HepG2 (cell line): ENCODE results near the gene SP140L. TPM values are rescaled to one million over a fixed set of nuclear protein-coding genes. Genes with fewer than 3 reads are reported as not detected.

Source experiments
- GTF3A ChIP-seq: sonication (generic); formaldehyde crosslinking; conservative IDR thresholded peaks from 2 replicates; pipeline ENCODE4 v1.4.0; 2020; ENCODE audit warnings: mild to moderate bottlenecking, missing genetic modification reagents
- HNF4A ChIP-seq: sonication (generic); formaldehyde crosslinking; IDR thresholded peaks from 2 replicates; pipeline ENCODE4 v1.4.0; 2020; ENCODE audit warnings: missing genetic modification reagents
- KAT7 ChIP-seq: IDR thresholded peaks from 2 replicates; pipeline ENCODE4 v1.6.1; 2018; ENCODE audit warnings: borderline replicate concordance, missing compliant biosample characterization
- KLF9 ChIP-seq: IDR thresholded peaks from 2 replicates; pipeline ENCODE4 v1.6.1; 2016; ENCODE audit warnings: low read depth
- MBD4 ChIP-seq: IDR thresholded peaks from 2 replicates; pipeline ENCODE4 v1.6.1; 2012; ENCODE audit warnings: low read length, inconsistent platforms, borderline replicate concordance
- NCOA1 ChIP-seq: sonication (generic); formaldehyde crosslinking; IDR thresholded peaks from 2 replicates; pipeline ENCODE4 v1.9.0; 2021; ENCODE audit warnings: missing genetic modification reagents
- PAF1 ChIP-seq: IDR thresholded peaks from 2 replicates; pipeline ENCODE4 v1.6.1; 2016; ENCODE audit warnings: missing genetic modification reagents, missing compliant biosample characterization
- PLRG1 ChIP-seq: fragments of 450-650 bp; conservative IDR thresholded peaks from 2 replicates; pipeline ENCODE4 v1.6.1; 2016
- RARA ChIP-seq: IDR thresholded peaks from 2 replicates; pipeline ENCODE4 v1.6.1; 2016; ENCODE audit warnings: missing genetic modification reagents, missing compliant biosample characterization
- SIX4 ChIP-seq: sonication (generic); formaldehyde crosslinking; IDR thresholded peaks from 2 replicates; pipeline ENCODE4 v1.4.0; 2020; ENCODE audit warnings: missing genetic modification reagents
- SNAI1 ChIP-seq: sonication (generic); formaldehyde crosslinking; IDR thresholded peaks from 2 replicates; pipeline ENCODE4 v1.5.0; 2020; ENCODE audit warnings: mild to moderate bottlenecking, missing genetic modification reagents, borderline replicate concordance
- SP4 ChIP-seq: sonication (generic); formaldehyde crosslinking; IDR thresholded peaks from 2 replicates; pipeline ENCODE4 v1.8.1; 2023; ENCODE audit warnings: mild to moderate bottlenecking, missing genetic modification reagents
- TGIF2 ChIP-seq: IDR thresholded peaks from 2 replicates; pipeline ENCODE4 v1.6.1; 2016; ENCODE audit warnings: control low read depth, missing compliant biosample characterization
- ZNF30 ChIP-seq: sonication (generic); formaldehyde crosslinking; IDR thresholded peaks from 2 replicates; pipeline ENCODE4 v1.5.0; 2020; ENCODE audit warnings: mild to moderate bottlenecking, missing genetic modification reagents
- ZNF644 ChIP-seq: IDR thresholded peaks from 2 replicates; pipeline ENCODE4 v1.6.1; 2016; ENCODE audit warnings: low read depth
- ZNF746 ChIP-seq: sonication (generic); formaldehyde crosslinking; IDR thresholded peaks from 2 replicates; pipeline ENCODE4 v1.8.0; 2022; ENCODE audit warnings: mild to moderate bottlenecking, missing genetic modification reagents
- polyA plus RNA-seq, 8 experiments: library from polyadenylated mRNA; depleted of rRNA in 3 of 8; stranded (reverse) in 7 of 8; unstranded in 1 of 8; fragments of >200 nt; fragmentation: Illumina TruSeq in 4 of 8; extraction: Trizol in 4 of 8; gene quantifications; 2 replicates each; pipeline versions ENCODE4 v1.2.1 to v1.2.3, GENCODE V29; 2011 to 2016; ENCODE audit warnings: low read depth in 4 of 8, missing spikeins in 1 of 8, mixed read lengths in 1 of 8; ENCODE audit not compliant: insufficient read depth in 1 of 8
- total RNA-seq, 5 experiments: library from RNA; depleted of rRNA; stranded (reverse); fragments of >200 nt; fragmentation: Illumina TruSeq; extraction: Trizol; gene quantifications; 2 replicates each; pipeline ENCODE4 v1.2.3, GENCODE V29; 2016; ENCODE audit warnings: low read depth in 1 of 5
- TF ChIP-seq, protein P1 (sequence below): sonication (generic); formaldehyde crosslinking; IDR thresholded peaks from 2 replicates; pipeline ENCODE4 v1.5.1; 2020; ENCODE audit warnings: mild to moderate bottlenecking, moderate library complexity, missing genetic modification reagents
- TF ChIP-seq, protein P2 (sequence below): IDR thresholded peaks from 2 replicates; pipeline ENCODE4 v1.4.0; 2020; ENCODE audit warnings: mild to moderate bottlenecking, missing genetic modification reagents
- TF ChIP-seq, protein P3 (sequence below): sonication (generic); formaldehyde crosslinking; conservative IDR thresholded peaks from 2 replicates; pipeline ENCODE4 v1.4.0; 2020; ENCODE audit warnings: missing genetic modification reagents
- TF ChIP-seq, protein P4 (sequence below): sonication (generic); formaldehyde crosslinking; conservative IDR thresholded peaks from 2 replicates; pipeline ENCODE4 v1.8.0; 2022; ENCODE audit warnings: low read depth, missing genetic modification reagents
- TF ChIP-seq, protein P5 (sequence below): sonication (generic); IDR thresholded peaks from 2 replicates; pipeline ENCODE4 v1.6.1; 2016; ENCODE audit warnings: low read depth, borderline replicate concordance

SP140L gene
- total and polyA plus RNA-seq, 2 of the 13 experiments (the other 11 are each of a cell fraction or from before 2014, with no cell fraction given) = 10.9 to 17.5 TPM

DNA sequence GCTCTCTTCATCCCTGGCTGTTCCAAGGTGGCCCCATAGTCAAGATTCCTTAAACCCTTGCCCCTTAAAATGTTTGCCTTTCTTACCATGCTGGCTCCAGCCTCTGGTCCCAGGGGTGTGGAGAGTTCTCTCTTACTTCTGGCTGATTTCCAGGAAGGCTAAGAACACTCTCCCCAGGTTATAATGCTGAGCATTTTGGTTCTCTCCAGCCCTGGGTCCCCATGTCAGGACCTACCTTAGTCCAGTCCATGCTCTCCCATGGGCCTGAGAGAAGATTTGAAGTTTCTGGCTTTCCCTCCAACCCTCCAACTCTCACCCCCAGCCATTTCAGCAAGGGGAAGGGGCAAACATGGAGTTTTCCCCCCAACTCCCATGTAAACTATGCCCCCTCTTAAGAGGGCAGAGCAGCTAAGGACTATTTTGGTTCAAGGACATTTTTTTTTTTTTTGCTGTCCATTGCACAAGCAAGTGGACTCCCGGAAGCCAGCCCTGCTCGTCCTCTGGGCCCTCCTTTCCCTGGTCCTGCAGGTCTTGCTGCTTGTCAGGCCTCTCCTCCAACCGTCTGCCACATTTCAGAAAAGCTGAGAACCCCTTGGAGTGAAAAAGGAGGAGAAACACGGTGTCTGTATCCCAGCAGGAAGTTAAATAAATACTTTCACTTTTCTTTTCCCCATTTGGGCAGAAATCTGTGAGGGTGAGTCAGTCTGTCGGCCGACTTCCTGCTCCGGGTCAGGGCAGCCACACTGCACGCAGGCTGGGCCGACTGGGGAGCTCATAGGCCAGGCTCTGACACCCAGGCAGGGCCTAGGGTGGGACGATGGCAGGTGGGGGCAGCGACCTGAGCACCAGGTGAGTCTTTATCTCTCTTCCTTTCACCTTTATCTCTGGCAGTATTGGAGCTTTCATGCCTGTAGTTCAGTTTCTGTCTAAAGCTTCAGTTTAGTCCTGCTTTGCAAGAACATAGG, at the start of gene SP140L (continued):
- TF ChIP-seq, protein P1, sequence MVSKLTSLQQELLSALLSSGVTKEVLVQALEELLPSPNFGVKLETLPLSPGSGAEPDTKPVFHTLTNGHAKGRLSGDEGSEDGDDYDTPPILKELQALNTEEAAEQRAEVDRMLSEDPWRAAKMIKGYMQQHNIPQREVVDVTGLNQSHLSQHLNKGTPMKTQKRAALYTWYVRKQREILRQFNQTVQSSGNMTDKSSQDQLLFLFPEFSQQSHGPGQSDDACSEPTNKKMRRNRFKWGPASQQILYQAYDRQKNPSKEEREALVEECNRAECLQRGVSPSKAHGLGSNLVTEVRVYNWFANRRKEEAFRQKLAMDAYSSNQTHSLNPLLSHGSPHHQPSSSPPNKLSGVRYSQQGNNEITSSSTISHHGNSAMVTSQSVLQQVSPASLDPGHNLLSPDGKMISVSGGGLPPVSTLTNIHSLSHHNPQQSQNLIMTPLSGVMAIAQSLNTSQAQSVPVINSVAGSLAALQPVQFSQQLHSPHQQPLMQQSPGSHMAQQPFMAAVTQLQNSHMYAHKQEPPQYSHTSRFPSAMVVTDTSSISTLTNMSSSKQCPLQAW (CRISPR knock-in tag) = peak; percentile 82; the same call in 1 of the 2 replicates
- TF ChIP-seq PLRG1 = no peak
- TF ChIP-seq SP4 (CRISPR knock-in tag) = peak; percentile 43; the same call in 1 of the 2 replicates
- TF ChIP-seq SNAI1 (CRISPR knock-in tag) = no peak
- no peak for TF ChIP-seq ZNF30 (CRISPR knock-in tag)
- TF ChIP-seq TGIF2 (CRISPR knock-in tag) = 0 out of 2 replicates have a peak, but pooled peaks have one; percentile 71
- TF ChIP-seq NCOA1 (CRISPR knock-in tag) = peak; percentile 54; the same call in 1 of the 2 replicates
- TF ChIP-seq ZNF746 = no peak
- 0 out of 2 replicates have a peak, but pooled peaks have one; percentile 38 for TF ChIP-seq MBD4
- 0 out of 2 replicates have a peak, but pooled peaks have one; percentile 47 for TF ChIP-seq ZNF644 (CRISPR knock-in tag)
- TF ChIP-seq, protein P2, sequence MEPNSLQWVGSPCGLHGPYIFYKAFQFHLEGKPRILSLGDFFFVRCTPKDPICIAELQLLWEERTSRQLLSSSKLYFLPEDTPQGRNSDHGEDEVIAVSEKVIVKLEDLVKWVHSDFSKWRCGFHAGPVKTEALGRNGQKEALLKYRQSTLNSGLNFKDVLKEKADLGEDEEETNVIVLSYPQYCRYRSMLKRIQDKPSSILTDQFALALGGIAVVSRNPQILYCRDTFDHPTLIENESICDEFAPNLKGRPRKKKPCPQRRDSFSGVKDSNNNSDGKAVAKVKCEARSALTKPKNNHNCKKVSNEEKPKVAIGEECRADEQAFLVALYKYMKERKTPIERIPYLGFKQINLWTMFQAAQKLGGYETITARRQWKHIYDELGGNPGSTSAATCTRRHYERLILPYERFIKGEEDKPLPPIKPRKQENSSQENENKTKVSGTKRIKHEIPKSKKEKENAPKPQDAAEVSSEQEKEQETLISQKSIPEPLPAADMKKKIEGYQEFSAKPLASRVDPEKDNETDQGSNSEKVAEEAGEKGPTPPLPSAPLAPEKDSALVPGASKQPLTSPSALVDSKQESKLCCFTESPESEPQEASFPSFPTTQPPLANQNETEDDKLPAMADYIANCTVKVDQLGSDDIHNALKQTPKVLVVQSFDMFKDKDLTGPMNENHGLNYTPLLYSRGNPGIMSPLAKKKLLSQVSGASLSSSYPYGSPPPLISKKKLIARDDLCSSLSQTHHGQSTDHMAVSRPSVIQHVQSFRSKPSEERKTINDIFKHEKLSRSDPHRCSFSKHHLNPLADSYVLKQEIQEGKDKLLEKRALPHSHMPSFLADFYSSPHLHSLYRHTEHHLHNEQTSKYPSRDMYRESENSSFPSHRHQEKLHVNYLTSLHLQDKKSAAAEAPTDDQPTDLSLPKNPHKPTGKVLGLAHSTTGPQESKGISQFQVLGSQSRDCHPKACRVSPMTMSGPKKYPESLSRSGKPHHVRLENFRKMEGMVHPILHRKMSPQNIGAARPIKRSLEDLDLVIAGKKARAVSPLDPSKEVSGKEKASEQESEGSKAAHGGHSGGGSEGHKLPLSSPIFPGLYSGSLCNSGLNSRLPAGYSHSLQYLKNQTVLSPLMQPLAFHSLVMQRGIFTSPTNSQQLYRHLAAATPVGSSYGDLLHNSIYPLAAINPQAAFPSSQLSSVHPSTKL = peak; percentile 77
- no peak for TF ChIP-seq GTF3A
- TF ChIP-seq PAF1 (CRISPR knock-in tag) = no peak
- TF ChIP-seq RARA (CRISPR knock-in tag) = peak; percentile 25; the same call in 1 of the 2 replicates
- TF ChIP-seq HNF4A = peak; percentile 29
- TF ChIP-seq, protein P3, sequence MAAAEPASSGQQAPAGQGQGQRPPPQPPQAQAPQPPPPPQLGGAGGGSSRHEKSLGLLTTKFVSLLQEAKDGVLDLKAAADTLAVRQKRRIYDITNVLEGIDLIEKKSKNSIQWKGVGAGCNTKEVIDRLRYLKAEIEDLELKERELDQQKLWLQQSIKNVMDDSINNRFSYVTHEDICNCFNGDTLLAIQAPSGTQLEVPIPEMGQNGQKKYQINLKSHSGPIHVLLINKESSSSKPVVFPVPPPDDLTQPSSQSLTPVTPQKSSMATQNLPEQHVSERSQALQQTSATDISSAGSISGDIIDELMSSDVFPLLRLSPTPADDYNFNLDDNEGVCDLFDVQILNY (CRISPR knock-in tag) = 0 out of 2 replicates have a peak, but pooled peaks have one; percentile 29
- TF ChIP-seq, protein P4, sequence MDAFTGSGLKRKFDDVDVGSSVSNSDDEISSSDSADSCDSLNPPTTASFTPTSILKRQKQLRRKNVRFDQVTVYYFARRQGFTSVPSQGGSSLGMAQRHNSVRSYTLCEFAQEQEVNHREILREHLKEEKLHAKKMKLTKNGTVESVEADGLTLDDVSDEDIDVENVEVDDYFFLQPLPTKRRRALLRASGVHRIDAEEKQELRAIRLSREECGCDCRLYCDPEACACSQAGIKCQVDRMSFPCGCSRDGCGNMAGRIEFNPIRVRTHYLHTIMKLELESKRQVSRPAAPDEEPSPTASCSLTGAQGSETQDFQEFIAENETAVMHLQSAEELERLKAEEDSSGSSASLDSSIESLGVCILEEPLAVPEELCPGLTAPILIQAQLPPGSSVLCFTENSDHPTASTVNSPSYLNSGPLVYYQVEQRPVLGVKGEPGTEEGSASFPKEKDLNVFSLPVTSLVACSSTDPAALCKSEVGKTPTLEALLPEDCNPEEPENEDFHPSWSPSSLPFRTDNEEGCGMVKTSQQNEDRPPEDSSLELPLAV (CRISPR knock-in tag) = no peak
- 0 out of 2 replicates have a peak, but pooled peaks have one; percentile 26 for TF ChIP-seq SIX4 (CRISPR knock-in tag)
- TF ChIP-seq, protein P5, sequence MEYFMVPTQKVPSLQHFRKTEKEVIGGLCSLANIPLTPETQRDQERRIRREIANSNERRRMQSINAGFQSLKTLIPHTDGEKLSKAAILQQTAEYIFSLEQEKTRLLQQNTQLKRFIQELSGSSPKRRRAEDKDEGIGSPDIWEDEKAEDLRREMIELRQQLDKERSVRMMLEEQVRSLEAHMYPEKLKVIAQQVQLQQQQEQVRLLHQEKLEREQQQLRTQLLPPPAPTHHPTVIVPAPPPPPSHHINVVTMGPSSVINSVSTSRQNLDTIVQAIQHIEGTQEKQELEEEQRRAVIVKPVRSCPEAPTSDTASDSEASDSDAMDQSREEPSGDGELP = peak; percentile 64; the same call in 1 of the 2 replicates
- TF ChIP-seq KLF9 (CRISPR knock-in tag) = no peak; the same call in 1 of the 2 replicates
- TF ChIP-seq KAT7 (CRISPR knock-in tag) = peak; percentile 97
